HEK293 (cell line): Measurements from ENCODE around the gene ZNF507.

Source experiments
- GFI1B ChIP-seq: fragments of 450-650 bp; formaldehyde crosslinking; IDR thresholded peaks from 2 replicates; pipeline ENCODE4 v1.5.1; 2016; ENCODE audit warnings: missing biosample characterization, missing genetic modification characterization
- HOXC10 ChIP-seq: sonication (generic); formaldehyde crosslinking; IDR thresholded peaks from 2 replicates; pipeline ENCODE4 v1.8.1; 2023; ENCODE audit warnings: mild to moderate bottlenecking, missing genetic modification reagents
- MZF1 ChIP-seq: fragments of 450-650 bp; formaldehyde crosslinking; IDR thresholded peaks from 2 replicates; pipeline ENCODE4 v1.5.1; 2017; ENCODE audit warnings: missing biosample characterization, missing genetic modification characterization, borderline replicate concordance
- OSR2 ChIP-seq: fragments of 450-650 bp; formaldehyde crosslinking; IDR thresholded peaks from 2 replicates; pipeline ENCODE4 v1.5.1; 2016; ENCODE audit warnings: missing biosample characterization, missing genetic modification characterization
- SP3 ChIP-seq: fragments of 450-650 bp; formaldehyde crosslinking; IDR thresholded peaks from 2 replicates; pipeline ENCODE4 v1.5.1; 2016; ENCODE audit warnings: missing biosample characterization, missing genetic modification characterization
- ZBTB8A ChIP-seq: fragments of 450-650 bp; formaldehyde crosslinking; IDR thresholded peaks from 2 replicates; pipeline ENCODE4 v1.5.1; 2016; ENCODE audit warnings: missing biosample characterization, missing genetic modification characterization
- ZEB2 ChIP-seq: fragments of 450-650 bp; formaldehyde crosslinking; IDR thresholded peaks from 2 replicates; pipeline ENCODE4 v1.5.1; 2016; ENCODE audit warnings: missing biosample characterization, missing genetic modification characterization
- ZFP3 ChIP-seq: fragments of 450-650 bp; formaldehyde crosslinking; IDR thresholded peaks from 2 replicates; pipeline ENCODE4 v1.5.1; 2016; ENCODE audit warnings: low read depth, missing biosample characterization, missing genetic modification characterization
- ZNF132 ChIP-seq: fragments of 450-650 bp; formaldehyde crosslinking; IDR thresholded peaks from 2 replicates; pipeline ENCODE4 v1.5.1; 2017; ENCODE audit warnings: missing biosample characterization, missing genetic modification characterization, borderline replicate concordance
- ZNF169 ChIP-seq: fragments of 450-650 bp; formaldehyde crosslinking; IDR thresholded peaks from 2 replicates; pipeline ENCODE4 v1.5.1; 2016; ENCODE audit warnings: missing biosample characterization, missing genetic modification characterization
- ZNF292 ChIP-seq: fragments of 450-650 bp; formaldehyde crosslinking; IDR thresholded peaks from 2 replicates; pipeline ENCODE4 v1.5.1; 2016; ENCODE audit warnings: low read depth, missing biosample characterization, missing genetic modification characterization, borderline replicate concordance
- ZNF37A ChIP-seq: fragments of 450-650 bp; IDR thresholded peaks from 2 replicates; pipeline ENCODE4 v1.5.1; 2018; ENCODE audit warnings: missing biosample characterization, missing genetic modification characterization
- ZNF544 ChIP-seq: fragments of 450-650 bp; formaldehyde crosslinking; IDR thresholded peaks from 2 replicates; pipeline ENCODE4 v1.5.0; 2017; ENCODE audit warnings: missing biosample characterization, missing genetic modification characterization
- ZNF843 ChIP-seq: fragments of 450-650 bp; formaldehyde crosslinking; IDR thresholded peaks from 2 replicates; pipeline ENCODE4 v1.5.1; 2016; ENCODE audit warnings: missing biosample characterization, missing genetic modification characterization
- ZSCAN23 ChIP-seq: fragments of 450-650 bp; formaldehyde crosslinking; IDR thresholded peaks from 2 replicates; pipeline ENCODE4 v1.5.1; 2016; ENCODE audit warnings: missing biosample characterization, missing genetic modification characterization
- ZSCAN30 ChIP-seq: fragments of 450-650 bp; IDR thresholded peaks from 2 replicates; pipeline ENCODE4 v1.5.1; 2018; ENCODE audit warnings: missing biosample characterization, mild to moderate bottlenecking, missing genetic modification characterization, moderate library complexity
- ZXDB ChIP-seq: fragments of 450-650 bp; formaldehyde crosslinking; IDR thresholded peaks from 2 replicates; pipeline ENCODE4 v1.5.1; 2016; ENCODE audit warnings: missing biosample characterization, missing genetic modification characterization
- TF ChIP-seq, protein P1 (sequence below): fragments of 450-650 bp; formaldehyde crosslinking; IDR thresholded peaks from 2 replicates; pipeline ENCODE4 v1.5.1; 2016; ENCODE audit warnings: missing biosample characterization, missing genetic modification characterization
- TF ChIP-seq, protein P2 (sequence below): fragments of 450-650 bp; formaldehyde crosslinking; optimal IDR thresholded peaks from 2 replicates; pipeline ENCODE3; 2016; ENCODE audit warnings: missing biosample characterization, mild to moderate bottlenecking, missing genetic modification characterization
- TF ChIP-seq, protein P3 (sequence below): fragments of 450-650 bp; formaldehyde crosslinking; IDR thresholded peaks from 2 replicates; pipeline ENCODE4 v1.5.1; 2016; ENCODE audit warnings: missing biosample characterization, missing genetic modification characterization, borderline replicate concordance
- TF ChIP-seq, protein P4 (sequence below): fragments of 450-650 bp; formaldehyde crosslinking; IDR thresholded peaks from 2 replicates; pipeline ENCODE4 v1.5.1; 2016; ENCODE audit warnings: missing biosample characterization, missing genetic modification characterization
- TF ChIP-seq, protein P5 (sequence below): fragments of 450-650 bp; formaldehyde crosslinking; IDR thresholded peaks from 2 replicates; pipeline ENCODE4 v1.5.1; 2016; ENCODE audit warnings: missing biosample characterization, missing genetic modification characterization
- TF ChIP-seq, protein P6 (sequence below): fragments of 450-650 bp; formaldehyde crosslinking; IDR thresholded peaks from 2 replicates; pipeline ENCODE4 v1.5.1; 2016; ENCODE audit warnings: missing biosample characterization, missing genetic modification characterization

The ZNF507 gene

DNA sequence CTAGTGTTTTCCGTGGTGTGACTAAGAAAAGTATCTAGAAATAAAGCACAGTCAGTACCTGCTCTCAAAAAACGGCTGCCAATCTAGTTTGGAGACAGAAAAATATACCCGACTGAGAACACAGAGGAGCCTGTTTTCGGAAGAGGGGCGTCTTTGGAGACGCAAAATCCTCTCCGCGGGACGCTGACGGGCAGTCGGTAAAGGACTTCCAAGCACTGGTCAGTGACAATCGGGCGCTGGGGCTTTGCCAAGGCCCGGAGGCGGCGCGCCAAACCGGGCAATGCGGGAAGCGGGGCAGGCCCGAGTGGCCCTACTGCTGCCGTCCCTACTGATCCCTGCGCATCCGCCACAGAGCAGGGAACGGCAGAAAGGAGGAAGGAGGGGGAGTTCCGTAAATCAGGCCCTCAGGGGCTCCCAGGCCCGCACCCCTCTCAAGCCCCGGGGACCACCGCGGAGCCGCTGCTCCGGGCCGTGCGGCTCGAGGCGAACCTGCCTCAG is 59.6 kb downstream of the ZNF507 start (continued):
- no peak for TF ChIP-seq OSR2 (tag by site-specific recombination)
- no peak; the same call in 1 of the 2 replicates for TF ChIP-seq ZXDB (tag by site-specific recombination)
- TF ChIP-seq GFI1B (tag by site-specific recombination): no peak; the same call in 1 of the 2 replicates
- TF ChIP-seq, protein P1, sequence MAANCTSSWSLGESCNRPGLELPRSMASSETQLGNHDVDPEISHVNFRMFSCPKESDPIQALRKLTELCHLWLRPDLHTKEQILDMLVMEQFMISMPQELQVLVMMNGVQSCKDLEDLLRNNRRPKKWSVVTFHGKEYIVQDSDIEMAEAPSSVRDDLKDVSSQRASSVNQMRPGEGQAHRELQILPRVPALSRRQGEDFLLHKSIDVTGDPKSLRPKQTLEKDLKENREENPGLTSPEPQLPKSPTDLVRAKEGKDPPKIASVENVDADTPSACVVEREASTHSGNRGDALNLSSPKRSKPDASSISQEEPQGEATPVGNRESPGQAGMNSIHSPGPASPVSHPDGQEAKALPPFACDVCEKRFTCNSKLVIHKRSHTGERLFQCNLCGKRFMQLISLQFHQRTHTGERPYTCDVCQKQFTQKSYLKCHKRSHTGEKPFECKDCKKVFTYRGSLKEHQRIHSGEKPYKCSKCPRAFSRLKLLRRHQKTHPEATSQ (tag by site-specific recombination): peak; percentile 92
- no peak for TF ChIP-seq HOXC10 (CRISPR knock-in tag)
- TF ChIP-seq ZNF169 (tag by site-specific recombination): no peak
- TF ChIP-seq, protein P2, sequence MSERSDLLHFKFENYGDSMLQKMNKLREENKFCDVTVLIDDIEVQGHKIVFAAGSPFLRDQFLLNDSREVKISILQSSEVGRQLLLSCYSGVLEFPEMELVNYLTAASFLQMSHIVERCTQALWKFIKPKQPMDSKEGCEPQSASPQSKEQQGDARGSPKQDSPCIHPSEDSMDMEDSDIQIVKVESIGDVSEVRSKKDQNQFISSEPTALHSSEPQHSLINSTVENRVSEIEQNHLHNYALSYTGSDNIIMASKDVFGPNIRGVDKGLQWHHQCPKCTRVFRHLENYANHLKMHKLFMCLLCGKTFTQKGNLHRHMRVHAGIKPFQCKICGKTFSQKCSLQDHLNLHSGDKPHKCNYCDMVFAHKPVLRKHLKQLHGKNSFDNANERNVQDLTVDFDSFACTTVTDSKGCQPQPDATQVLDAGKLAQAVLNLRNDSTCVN (tag by site-specific recombination): no peak
- no peak for TF ChIP-seq ZFP3 (tag by site-specific recombination)
- TF ChIP-seq ZNF292: no peak
- peak; percentile 54; the same call in 1 of the 2 replicates for TF ChIP-seq ZSCAN30 (tag by site-specific recombination)
- no peak; the same call in 1 of the 2 replicates for TF ChIP-seq ZBTB8A (tag by site-specific recombination)
- TF ChIP-seq, protein P3, sequence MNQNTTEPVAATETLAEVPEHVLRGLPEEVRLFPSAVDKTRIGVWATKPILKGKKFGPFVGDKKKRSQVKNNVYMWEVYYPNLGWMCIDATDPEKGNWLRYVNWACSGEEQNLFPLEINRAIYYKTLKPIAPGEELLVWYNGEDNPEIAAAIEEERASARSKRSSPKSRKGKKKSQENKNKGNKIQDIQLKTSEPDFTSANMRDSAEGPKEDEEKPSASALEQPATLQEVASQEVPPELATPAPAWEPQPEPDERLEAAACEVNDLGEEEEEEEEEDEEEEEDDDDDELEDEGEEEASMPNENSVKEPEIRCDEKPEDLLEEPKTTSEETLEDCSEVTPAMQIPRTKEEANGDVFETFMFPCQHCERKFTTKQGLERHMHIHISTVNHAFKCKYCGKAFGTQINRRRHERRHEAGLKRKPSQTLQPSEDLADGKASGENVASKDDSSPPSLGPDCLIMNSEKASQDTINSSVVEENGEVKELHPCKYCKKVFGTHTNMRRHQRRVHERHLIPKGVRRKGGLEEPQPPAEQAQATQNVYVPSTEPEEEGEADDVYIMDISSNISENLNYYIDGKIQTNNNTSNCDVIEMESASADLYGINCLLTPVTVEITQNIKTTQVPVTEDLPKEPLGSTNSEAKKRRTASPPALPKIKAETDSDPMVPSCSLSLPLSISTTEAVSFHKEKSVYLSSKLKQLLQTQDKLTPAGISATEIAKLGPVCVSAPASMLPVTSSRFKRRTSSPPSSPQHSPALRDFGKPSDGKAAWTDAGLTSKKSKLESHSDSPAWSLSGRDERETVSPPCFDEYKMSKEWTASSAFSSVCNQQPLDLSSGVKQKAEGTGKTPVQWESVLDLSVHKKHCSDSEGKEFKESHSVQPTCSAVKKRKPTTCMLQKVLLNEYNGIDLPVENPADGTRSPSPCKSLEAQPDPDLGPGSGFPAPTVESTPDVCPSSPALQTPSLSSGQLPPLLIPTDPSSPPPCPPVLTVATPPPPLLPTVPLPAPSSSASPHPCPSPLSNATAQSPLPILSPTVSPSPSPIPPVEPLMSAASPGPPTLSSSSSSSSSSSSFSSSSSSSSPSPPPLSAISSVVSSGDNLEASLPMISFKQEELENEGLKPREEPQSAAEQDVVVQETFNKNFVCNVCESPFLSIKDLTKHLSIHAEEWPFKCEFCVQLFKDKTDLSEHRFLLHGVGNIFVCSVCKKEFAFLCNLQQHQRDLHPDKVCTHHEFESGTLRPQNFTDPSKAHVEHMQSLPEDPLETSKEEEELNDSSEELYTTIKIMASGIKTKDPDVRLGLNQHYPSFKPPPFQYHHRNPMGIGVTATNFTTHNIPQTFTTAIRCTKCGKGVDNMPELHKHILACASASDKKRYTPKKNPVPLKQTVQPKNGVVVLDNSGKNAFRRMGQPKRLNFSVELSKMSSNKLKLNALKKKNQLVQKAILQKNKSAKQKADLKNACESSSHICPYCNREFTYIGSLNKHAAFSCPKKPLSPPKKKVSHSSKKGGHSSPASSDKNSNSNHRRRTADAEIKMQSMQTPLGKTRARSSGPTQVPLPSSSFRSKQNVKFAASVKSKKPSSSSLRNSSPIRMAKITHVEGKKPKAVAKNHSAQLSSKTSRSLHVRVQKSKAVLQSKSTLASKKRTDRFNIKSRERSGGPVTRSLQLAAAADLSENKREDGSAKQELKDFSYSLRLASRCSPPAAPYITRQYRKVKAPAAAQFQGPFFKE (tag by site-specific recombination): peak; percentile 26; the same call in 1 of the 2 replicates
- TF ChIP-seq ZNF843 (tag by site-specific recombination): no peak; the same call in 1 of the 2 replicates
- no peak for TF ChIP-seq SP3
- TF ChIP-seq ZNF544: no peak
- no peak for TF ChIP-seq ZNF132 (tag by site-specific recombination)
- TF ChIP-seq MZF1 (tag by site-specific recombination): peak; percentile 65; the same call in 1 of the 2 replicates
- TF ChIP-seq, protein P4, sequence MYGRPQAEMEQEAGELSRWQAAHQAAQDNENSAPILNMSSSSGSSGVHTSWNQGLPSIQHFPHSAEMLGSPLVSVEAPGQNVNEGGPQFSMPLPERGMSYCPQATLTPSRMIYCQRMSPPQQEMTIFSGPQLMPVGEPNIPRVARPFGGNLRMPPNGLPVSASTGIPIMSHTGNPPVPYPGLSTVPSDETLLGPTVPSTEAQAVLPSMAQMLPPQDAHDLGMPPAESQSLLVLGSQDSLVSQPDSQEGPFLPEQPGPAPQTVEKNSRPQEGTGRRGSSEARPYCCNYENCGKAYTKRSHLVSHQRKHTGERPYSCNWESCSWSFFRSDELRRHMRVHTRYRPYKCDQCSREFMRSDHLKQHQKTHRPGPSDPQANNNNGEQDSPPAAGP (tag by site-specific recombination): no peak
- no peak for TF ChIP-seq ZNF37A
- TF ChIP-seq, protein P5, sequence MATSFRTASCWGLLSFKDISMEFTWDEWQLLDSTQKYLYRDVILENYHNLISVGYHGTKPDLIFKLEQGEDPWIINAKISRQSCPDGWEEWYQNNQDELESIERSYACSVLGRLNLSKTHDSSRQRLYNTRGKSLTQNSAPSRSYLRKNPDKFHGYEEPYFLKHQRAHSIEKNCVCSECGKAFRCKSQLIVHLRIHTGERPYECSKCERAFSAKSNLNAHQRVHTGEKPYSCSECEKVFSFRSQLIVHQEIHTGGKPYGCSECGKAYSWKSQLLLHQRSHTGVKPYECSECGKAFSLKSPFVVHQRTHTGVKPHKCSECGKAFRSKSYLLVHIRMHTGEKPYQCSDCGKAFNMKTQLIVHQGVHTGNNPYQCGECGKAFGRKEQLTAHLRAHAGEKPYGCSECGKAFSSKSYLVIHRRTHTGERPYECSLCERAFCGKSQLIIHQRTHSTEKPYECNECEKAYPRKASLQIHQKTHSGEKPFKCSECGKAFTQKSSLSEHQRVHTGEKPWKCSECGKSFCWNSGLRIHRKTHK (tag by site-specific recombination): no peak
- no peak for TF ChIP-seq ZEB2 (tag by site-specific recombination)
- no peak for TF ChIP-seq ZSCAN23
- TF ChIP-seq, protein P6, sequence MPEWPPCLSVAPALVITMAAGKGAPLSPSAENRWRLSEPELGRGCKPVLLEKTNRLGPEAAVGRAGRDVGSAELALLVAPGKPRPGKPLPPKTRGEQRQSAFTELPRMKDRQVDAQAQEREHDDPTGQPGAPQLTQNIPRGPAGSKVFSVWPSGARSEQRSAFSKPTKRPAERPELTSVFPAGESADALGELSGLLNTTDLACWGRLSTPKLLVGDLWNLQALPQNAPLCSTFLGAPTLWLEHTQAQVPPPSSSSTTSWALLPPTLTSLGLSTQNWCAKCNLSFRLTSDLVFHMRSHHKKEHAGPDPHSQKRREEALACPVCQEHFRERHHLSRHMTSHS: no peak
